Neutrophil (primary cell): ENCODE data around the gene TMEM175.
"Not testable (repeated sequence)": the region's sequence is repeated elsewhere in the genome, so short reads cannot be mapped to it uniquely, and the experiment has no call there.

Experiments used
- H3K27ac ChIP-seq: fragments of 200-600 bp; sonication (generic); 2 replicates; pipeline ENCODE4 v1.5.1; 2016; ENCODE audit warnings: mild to moderate bottlenecking, moderate library complexity
- H3K27me3 ChIP-seq: fragments of 200-600 bp; sonication (generic); 2 replicates; pipeline ENCODE4 v1.6.0; 2016; ENCODE audit warnings: mild to moderate bottlenecking
- H3K36me3 ChIP-seq: fragments of 200-600 bp; sonication (generic); 2 replicates; pipeline ENCODE4 v1.5.1; 2017
- H3K4me1 ChIP-seq, 2 experiments: fragments of 200-600 bp in 1 of 2; sonication (generic) in 1 of 2; 1 replicate in 1 of 2; 2 replicates in 1 of 2; pipeline versions ENCODE4 v1.5.1 to v1.6.1; 2013 to 2016; ENCODE audit warnings: low read depth in 1 of 2, low read length in 1 of 2, mild to moderate bottlenecking in 1 of 2, moderate library complexity in 1 of 2; ENCODE audit not compliant: control insufficient read depth in 1 of 2, insufficient read depth in 1 of 2
- H3K4me3 ChIP-seq, 2 experiments: fragments of 200-600 bp in 1 of 2; sonication (generic) in 1 of 2; 1 replicate in 1 of 2; 2 replicates in 1 of 2; pipeline ENCODE4 v1.5.1; 2013 to 2016; ENCODE audit warnings: low read depth in 1 of 2, low read length in 1 of 2, mild to moderate bottlenecking in 1 of 2, moderate library complexity in 1 of 2
- H3K9me3 ChIP-seq: fragments of 200-600 bp; sonication (generic); 2 replicates; pipeline ENCODE4 v1.5.1; 2016
- TF ChIP-seq, protein P1 (sequence below): fragments of 200-600 bp; sonication (generic); IDR thresholded peaks from 2 replicates; pipeline ENCODE4 v1.5.1; 2016; ENCODE audit warnings: antibody characterized with exemption

The TMEM175 gene

DNA sequence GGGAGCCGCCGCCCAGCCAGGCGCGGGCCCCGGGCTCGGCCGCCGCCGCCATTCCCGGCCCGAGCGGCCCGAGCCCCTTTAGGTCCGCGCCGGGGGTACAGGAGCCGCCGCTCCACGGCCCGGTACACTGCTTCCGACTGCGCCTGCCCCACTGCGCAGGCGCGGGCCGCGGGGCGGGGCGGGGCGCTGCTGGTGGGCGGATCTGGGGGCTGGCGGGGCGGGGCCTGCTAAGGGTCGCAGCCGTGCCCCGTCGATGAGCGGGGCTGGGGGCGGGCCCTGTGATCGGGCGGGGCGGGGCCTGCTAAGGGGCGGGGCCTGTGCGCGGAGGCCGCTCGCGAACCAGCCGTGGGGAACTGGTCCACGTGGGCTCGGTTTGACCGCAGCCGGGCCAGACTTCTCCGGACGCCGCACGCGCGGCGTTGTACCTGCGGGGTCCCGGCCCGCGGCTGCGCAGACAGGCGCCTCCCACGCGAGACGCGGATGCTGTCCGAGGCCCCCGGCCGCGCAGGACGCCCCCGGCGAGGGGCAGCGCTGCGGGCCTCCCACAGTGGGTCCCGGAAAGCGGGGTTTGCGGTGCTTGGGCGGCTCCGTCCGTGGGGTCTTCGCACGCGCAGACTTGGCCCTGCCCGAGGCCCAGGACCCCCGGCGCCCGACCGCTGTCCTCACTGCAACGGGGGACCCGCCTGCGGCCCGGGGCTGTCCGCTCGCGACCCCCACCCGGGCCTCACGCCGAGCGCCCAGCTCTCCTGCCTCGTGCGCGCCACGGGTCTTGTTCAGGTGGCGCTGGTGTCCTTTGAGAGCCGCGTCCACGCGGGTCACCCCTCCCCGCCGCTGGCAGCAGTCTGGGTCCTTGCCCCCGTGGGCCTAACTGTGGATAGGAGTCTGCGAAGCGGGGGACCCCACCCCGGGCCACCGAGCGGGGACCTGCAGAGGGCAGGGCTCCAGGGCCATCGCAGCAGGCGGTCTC, 41.5 kb downstream of the TMEM175 start, which contains the start of gene DGKQ:
Gene DGKQ, minus strand, starts transcription at position 139 of the 967 bp plus-strand sequence. Its CDS starts 87 bp downstream, at position 52.
- H3K36me3 ChIP-seq = no peaks in the 10 kb centered on the region
- TF ChIP-seq, protein P1, sequence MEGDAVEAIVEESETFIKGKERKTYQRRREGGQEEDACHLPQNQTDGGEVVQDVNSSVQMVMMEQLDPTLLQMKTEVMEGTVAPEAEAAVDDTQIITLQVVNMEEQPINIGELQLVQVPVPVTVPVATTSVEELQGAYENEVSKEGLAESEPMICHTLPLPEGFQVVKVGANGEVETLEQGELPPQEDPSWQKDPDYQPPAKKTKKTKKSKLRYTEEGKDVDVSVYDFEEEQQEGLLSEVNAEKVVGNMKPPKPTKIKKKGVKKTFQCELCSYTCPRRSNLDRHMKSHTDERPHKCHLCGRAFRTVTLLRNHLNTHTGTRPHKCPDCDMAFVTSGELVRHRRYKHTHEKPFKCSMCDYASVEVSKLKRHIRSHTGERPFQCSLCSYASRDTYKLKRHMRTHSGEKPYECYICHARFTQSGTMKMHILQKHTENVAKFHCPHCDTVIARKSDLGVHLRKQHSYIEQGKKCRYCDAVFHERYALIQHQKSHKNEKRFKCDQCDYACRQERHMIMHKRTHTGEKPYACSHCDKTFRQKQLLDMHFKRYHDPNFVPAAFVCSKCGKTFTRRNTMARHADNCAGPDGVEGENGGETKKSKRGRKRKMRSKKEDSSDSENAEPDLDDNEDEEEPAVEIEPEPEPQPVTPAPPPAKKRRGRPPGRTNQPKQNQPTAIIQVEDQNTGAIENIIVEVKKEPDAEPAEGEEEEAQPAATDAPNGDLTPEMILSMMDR = peak; percentile 34
- peak within 1 kb of the TSS; percentile 56 for H3K27ac ChIP-seq
- peaks cover 15 to 23% of the 10 kb centered on the region in 2 experiments for H3K4me1 ChIP-seq
- H3K4me3 ChIP-seq = peak within 1 kb of the TSS; percentile 67 to 79
- H3K27me3 ChIP-seq = peaks cover 49% of the 10 kb centered on the region
- H3K9me3 ChIP-seq = no peaks in the 10 kb centered on the region

DNA sequence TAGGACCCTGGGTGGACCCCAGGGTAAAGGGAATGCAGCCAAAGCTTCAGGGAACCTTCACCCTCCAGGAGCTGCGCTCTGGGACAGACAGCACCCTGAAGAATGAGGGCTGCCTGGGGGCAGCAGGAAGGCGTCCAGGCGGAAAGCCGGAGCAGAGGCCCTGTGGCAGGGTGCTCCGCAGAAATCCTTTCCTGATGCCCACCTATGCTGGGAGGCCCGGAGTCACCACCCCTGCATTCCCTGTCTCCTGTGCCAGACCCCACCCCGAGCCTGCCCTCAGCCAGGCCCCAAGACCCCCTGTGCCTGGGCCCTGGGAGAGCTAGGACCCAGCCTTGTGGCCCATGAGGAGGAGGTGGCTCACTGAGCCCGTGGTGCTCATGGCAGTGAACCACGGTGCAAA, 42.4 kb downstream of the TMEM175 start:
- Histone ChIP-seq H3K36me3 (no peaks in the 10 kb centered on the region), H3K9me3 (no peaks in the 10 kb centered on the region), H3K27ac (no peak overlapping the region), H3K27me3 (peaks cover 42% of the 10 kb centered on the region), H3K4me3 (no peak overlapping the region), H3K4me1 (peaks cover 24 to 33% of the 10 kb centered on the region in 2 experiments)
- TF ChIP-seq, protein P1 = no peak

DNA sequence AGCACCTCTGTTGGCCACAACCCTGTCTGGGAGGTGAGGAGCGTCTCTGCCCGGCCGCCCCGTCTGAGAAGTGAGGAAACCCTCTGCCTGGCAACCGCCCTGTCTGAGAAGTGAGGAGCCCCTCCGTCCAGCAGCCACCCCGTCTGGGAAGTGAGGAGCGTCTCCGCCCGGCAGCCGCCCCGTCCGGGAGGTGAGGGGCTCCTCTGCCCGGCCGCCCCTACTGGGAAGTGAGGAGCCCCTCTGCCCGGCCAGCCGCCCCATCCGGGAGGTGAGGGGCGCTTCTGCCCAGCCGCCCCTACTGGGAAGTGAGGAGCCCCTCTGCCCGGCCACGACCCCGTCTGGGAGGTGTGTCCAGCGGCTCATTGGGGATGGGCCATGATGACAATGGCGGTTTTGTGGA, 43.8 kb downstream of the TMEM175 start:
- H3K9me3 ChIP-seq, H3K36me3 ChIP-seq, H3K4me3 ChIP-seq, H3K27ac ChIP-seq: not testable (repeated sequence)
- H3K4me1 ChIP-seq = peaks cover 26 to 38% of the 10 kb centered on the region in 2 experiments
- peaks cover 30% of the 10 kb centered on the region for H3K27me3 ChIP-seq

DNA sequence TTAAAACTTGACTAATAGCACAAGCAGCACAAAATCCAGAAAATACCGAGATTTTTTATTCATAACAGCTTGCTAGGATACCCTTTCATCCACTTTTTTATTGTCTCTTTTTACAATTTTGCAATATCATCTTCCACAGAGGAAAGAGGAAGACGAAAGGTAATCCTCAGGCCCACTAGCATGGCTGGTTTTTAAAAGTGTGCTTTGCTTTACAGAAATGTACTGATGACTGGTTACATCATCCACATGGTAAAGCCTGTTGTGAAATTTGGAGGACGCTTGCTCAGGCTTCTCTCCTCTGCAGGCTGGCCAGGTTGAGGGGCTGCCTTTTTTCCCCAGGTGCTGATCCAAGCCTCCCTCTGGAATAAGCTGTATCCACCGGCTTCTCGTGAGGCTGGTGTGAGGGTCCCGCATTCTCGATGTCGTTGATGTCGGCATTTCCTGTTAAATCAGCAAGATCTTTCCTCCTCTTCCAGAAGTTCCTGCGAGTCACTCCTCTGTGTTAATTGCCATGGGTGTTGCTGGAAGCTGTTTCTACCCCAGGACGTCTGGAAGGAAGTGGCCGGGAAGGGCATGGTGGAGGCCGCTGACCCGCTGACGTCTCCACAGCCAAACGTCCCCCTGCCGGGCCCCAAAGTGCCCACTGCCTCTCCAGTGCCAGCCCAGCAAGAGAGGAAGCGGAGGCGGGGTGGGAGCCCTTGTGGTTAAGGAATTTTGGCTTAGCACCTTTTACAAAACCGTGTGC, 46.9 kb downstream of the TMEM175 start:
- Histone ChIP-seq H3K27me3 (peaks cover 5% of the 10 kb centered on the region), H3K9me3 (no peaks in the 10 kb centered on the region), H3K4me3 (peak overlapping the region; percentile 36 to 38), H3K4me1 (peaks cover 18 to 20% of the 10 kb centered on the region in 2 experiments), H3K27ac (peak overlapping the region; percentile 70), H3K36me3 (no peaks in the 10 kb centered on the region)
- TF ChIP-seq, protein P1 = no peak

DNA sequence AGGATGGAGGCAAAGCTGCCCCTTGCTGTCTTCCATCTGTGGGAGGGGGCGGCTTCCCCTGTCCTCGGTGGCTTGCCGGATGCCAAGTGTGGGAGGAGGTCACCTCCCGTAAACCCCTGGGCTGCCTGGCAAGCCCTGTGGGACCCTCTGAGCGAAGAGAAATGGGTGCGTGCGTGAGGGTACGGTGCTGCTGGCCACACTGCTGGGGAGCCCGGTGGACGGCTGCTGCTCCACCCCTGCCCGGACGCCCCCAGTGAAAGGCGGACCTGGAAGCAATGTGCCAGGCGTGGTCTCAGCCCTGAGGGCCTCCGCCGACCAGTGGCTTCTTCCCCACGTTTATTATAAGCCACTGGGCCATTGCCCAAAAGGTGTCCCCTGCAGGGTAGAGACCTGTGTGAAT, 50.0 kb downstream of the TMEM175 start:
- H3K4me1 ChIP-seq = peaks cover 34 to 38% of the 10 kb centered on the region in 2 experiments
- no peak overlapping the region for H3K27ac ChIP-seq
- TF ChIP-seq, protein P1 = no peak
- H3K9me3 ChIP-seq = no peaks in the 10 kb centered on the region
- no peaks in the 10 kb centered on the region for H3K36me3 ChIP-seq
- peaks cover 10% of the 10 kb centered on the region for H3K27me3 ChIP-seq
- H3K4me3 ChIP-seq = no peak overlapping the region
